ENCODE results near the gene NPBWR2.
"Not testable (repeated sequence)": the region's sequence is repeated elsewhere in the genome, so short reads cannot be mapped to it uniquely, and the experiment has no call there.

NPBWR2 gene

GRCh38 chr20:64092258-64093012, 14.9 kb downstream of the NPBWR2 start:
- Histone ChIP-seq H3K4me3 (no peak overlapping the region), H3K27ac (no peak overlapping the region)

GRCh38 chr20:64091770-64092169, 15.6 kb downstream of the NPBWR2 start:
- H3K4me3 ChIP-seq = no peak overlapping the region
- no peak overlapping the region for H3K27ac ChIP-seq

- no peak overlapping the region for H3K4me3 ChIP-seq
- no peak overlapping the region for H3K27ac ChIP-seq
These were observed 16.0 kb downstream of the NPBWR2 start for GRCh38 chr20:64091340-64091739.

- Histone ChIP-seq H3K4me3 (no peak overlapping the region), H3K27ac (no peak overlapping the region)
These were observed 17.2 kb downstream of the NPBWR2 start for GRCh38 chr20:64090165-64090564.

- not testable (repeated sequence) for H3K27ac ChIP-seq, H3K4me3 ChIP-seq
These were observed 18.8 kb downstream of the NPBWR2 start for GRCh38 chr20:64088586-64088985.

- not testable (repeated sequence) for H3K27ac ChIP-seq, H3K4me3 ChIP-seq
These were observed 20.0 kb downstream of the NPBWR2 start for GRCh38 chr20:64087226-64087825.

- Histone ChIP-seq H3K4me3 (no peak overlapping the region), H3K27ac (no peak overlapping the region)
These were observed 20.6 kb downstream of the NPBWR2 start for GRCh38 chr20:64086801-64087200.

- no peak overlapping the region for H3K4me3 ChIP-seq
- H3K27ac ChIP-seq = no peak overlapping the region
These were observed 22.6 kb downstream of the NPBWR2 start for GRCh38 chr20:64084685-64085152.

GRCh38 chr20:64083804-64084684, 23.3 kb downstream of the NPBWR2 start, which contains the start of gene LKAAEAR1:
Gene LKAAEAR1, minus strand, starts transcription at chr20:64084398. Its CDS starts 179 bp downstream, at chr20:64084219.
- H3K27ac ChIP-seq = peak within 1 kb of the TSS in 2 of 21 experiments; percentile 11 to 27

GRCh38 chr20:64083378-64083803, 24.0 kb downstream of the NPBWR2 start:
- Histone ChIP-seq H3K27ac (peak overlapping the region in 1 of 21 experiments; percentile 27), H3K4me3 (peak overlapping the region; percentile 23 to 59 (median 43))

More at GRCh38 chr20:64083804-64084684, 23.3 kb downstream of the NPBWR2 start, which contains the start of gene LKAAEAR1:
- peak within 1 kb of the TSS; percentile 23 to 59 (median 43) for H3K4me3 ChIP-seq

GRCh38 chr20:64082820-64083377, 24.5 kb downstream of the NPBWR2 start:
- Histone ChIP-seq H3K4me3 (peak overlapping the region in 6 of 7 experiments; percentile 38 to 59 (median 48)), H3K27ac (peak overlapping the region in 1 of 21 experiments; percentile 10)

- Histone ChIP-seq H3K27ac (peak overlapping the region in 1 of 21 experiments; percentile 20), H3K4me3 (no peak overlapping the region)
These were observed 25.1 kb downstream of the NPBWR2 start for GRCh38 chr20:64082126-64082731.

GRCh38 chr20:64081624-64081964, 25.8 kb downstream of the NPBWR2 start:
- no peak overlapping the region for H3K27ac ChIP-seq
- peak overlapping the region in 1 of 7 experiments; percentile 0 for H3K4me3 ChIP-seq

- Histone ChIP-seq H3K27ac (peak overlapping the region in 10 of 21 experiments; percentile 52 to 94 (median 77)), H3K4me3 (peak overlapping the region in 6 of 7 experiments; percentile 0 to 83 (median 64))
These were observed 26.3 kb downstream of the NPBWR2 start for GRCh38 chr20:64080813-64081623.

- Histone ChIP-seq H3K27ac (peak within 1 kb of the TSS; percentile 40 to 94 (median 84)), H3K4me3 (peak within 1 kb of the TSS; percentile 62 to 88 (median 74))
These were observed 27.2 kb downstream of the NPBWR2 start, which contains the start of gene OPRL1 for GRCh38 chr20:64080013-64080812. Gene OPRL1, plus strand, starts transcription at chr20:64080082. Its CDS starts 12,639 bp downstream, at chr20:64092721.

GRCh38 chr20:64079273-64080012, 27.9 kb downstream of the NPBWR2 start, which contains the start of gene RGS19:
Gene RGS19, minus strand, starts transcription at chr20:64079518. Its CDS starts 2,632 bp downstream, at chr20:64076886.
- Histone ChIP-seq H3K27ac (peak within 1 kb of the TSS; percentile 40 to 94 (median 84)), H3K4me3 (peak within 1 kb of the TSS; percentile 62 to 88 (median 74))

- Histone ChIP-seq H3K27ac (peak overlapping the region; percentile 40 to 94 (median 84)), H3K4me3 (peak overlapping the region; percentile 62 to 88 (median 74))
These were observed 28.5 kb downstream of the NPBWR2 start for GRCh38 chr20:64078934-64079272.

All from skin epidermis (tissue), 12 donors.